GM21786 (cell line): ENCODE results near the gene ATXN1.
"Not testable (repeated sequence)": the region's sequence is repeated elsewhere in the genome, so short reads cannot be mapped to it uniquely, and the experiment has no call there.

Source experiments
- ATAC-seq: cut with Tn5 transposase; IDR thresholded peaks from one replicate; pipeline ENCODE4 v1.9.1; 2021; ENCODE audit not compliant: unreplicated experiment

The ATXN1 gene

GRCh38 chr6:16547587-16547986 lies 213.7 kb downstream of the ATXN1 start:
- no peak for ATAC-seq

DNA sequence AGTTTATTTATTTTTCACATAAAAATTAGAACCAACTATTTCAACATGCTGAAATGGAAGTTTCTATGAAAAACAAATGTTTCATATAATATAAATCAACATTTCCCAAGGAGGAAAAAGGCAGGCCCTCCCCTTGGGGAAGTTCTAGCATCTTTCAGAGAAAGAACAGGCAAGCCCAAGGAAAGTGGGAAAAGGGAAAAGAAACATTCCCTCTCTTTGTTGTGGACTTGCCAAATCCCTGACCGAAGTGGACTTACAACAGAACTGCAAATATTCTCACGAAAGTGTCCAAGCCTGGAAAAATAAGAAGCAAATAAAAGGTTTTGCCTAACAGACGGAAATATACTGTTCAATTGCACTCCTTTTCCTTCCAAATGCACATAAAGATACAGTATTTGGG lies 214.4 kb downstream of the ATXN1 start:
- ATAC-seq, result no peak

GRCh38 chr6:16545382-16545781 lies 215.9 kb downstream of the ATXN1 start:
- ATAC-seq, result no peak

GRCh38 chr6:16544521-16544920 lies 216.7 kb downstream of the ATXN1 start:
- ATAC-seq, result no peak

- ATAC-seq, result no peak
These were observed 217.3 kb downstream of the ATXN1 start for GRCh38 chr6:16544006-16544405.

DNA sequence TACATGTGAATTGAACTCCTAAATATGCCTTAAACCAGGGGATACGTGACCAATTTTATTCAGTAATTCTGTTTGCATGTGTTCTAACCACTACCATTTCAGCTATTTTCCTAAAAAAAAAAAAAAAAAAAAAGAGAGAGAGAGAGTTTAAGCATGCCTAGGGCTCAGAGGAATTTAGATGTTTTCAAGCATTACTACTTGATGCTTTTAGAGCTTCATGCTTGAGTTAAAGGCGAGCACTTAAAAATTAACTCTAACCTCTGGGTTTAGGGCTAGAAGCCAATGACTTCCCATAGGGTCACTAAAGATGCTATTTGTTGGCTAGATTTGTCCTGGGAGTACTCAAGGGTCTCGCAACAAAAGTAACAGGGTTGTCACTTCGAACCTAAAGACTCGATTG lies 217.7 kb downstream of the ATXN1 start:
- ATAC-seq, result no peak

DNA sequence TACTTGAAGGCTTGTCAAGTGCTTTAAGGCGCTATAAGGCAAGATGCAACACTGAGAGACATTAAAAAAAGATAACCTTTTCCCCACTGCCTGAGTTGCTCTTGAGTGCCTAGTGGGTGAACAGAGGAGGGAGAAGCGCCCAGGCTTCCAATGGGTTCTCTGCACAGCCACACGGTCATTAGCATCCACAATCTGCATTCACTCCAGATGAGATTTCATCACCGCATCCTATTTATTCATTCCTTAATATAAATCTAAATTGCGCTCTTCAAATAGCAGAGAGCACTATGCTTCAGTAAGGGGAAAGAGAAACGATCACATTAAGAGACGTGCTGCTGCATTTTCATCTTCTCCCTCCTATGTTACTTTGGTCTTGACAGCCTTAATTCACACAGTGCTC lies 219.2 kb downstream of the ATXN1 start:
- no peak for ATAC-seq

GRCh38 chr6:16540804-16541752 lies 220.2 kb downstream of the ATXN1 start:
- ATAC-seq, result peak; percentile 67

- ATAC-seq, result not testable (repeated sequence)
These were observed 220.9 kb downstream of the ATXN1 start for GRCh38 chr6:16540383-16540782.

GRCh38 chr6:16539086-16539931 lies 222.0 kb downstream of the ATXN1 start:
- ATAC-seq, result no peak

GRCh38 chr6:16535564-16535963 lies 225.7 kb downstream of the ATXN1 start:
- ATAC-seq, result no peak

DNA sequence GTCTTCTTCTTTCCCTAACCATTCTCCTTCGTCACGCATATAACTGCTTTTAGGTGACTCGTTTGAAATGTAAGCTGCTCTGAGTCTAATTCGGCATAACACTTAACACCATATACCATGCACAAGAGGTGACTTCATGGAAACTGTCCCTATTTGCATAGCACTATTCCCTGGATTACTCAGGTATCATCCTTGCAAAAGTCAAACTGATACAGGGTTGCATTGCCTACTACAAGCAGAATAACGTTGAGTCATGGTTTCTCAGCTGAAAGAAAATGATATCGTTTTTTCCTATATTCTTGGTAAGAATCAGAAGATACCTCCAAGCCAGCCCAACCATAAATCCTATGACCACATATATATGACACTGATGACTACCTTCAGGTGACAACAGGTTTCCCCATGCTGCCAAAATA lies 227.5 kb downstream of the ATXN1 start:
- ATAC-seq, result no peak

- no peak for ATAC-seq
These were observed 228.1 kb downstream of the ATXN1 start for GRCh38 chr6:16533210-16533609.

DNA sequence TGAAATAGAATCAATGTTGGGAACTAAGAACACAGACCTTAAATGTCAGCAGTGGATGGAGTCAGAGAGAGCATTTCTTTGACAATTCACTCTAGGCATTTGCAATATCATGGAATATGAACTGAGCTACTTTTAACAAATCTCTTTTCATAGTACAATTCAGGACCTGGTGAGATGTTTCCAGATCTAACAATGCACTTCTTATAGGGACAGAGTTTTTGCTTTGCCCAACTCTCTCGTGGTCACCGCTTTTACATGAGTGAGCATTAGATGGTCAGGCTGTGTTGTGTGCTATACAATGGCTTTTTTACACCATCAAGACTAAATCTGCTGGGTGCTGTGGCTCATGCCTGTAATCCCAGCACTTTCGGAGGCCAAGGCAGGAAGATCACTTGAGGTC lies 233.6 kb downstream of the ATXN1 start:
- ATAC-seq, result no peak

- no peak for ATAC-seq
These were observed 236.9 kb downstream of the ATXN1 start for GRCh38 chr6:16524380-16524707.

DNA sequence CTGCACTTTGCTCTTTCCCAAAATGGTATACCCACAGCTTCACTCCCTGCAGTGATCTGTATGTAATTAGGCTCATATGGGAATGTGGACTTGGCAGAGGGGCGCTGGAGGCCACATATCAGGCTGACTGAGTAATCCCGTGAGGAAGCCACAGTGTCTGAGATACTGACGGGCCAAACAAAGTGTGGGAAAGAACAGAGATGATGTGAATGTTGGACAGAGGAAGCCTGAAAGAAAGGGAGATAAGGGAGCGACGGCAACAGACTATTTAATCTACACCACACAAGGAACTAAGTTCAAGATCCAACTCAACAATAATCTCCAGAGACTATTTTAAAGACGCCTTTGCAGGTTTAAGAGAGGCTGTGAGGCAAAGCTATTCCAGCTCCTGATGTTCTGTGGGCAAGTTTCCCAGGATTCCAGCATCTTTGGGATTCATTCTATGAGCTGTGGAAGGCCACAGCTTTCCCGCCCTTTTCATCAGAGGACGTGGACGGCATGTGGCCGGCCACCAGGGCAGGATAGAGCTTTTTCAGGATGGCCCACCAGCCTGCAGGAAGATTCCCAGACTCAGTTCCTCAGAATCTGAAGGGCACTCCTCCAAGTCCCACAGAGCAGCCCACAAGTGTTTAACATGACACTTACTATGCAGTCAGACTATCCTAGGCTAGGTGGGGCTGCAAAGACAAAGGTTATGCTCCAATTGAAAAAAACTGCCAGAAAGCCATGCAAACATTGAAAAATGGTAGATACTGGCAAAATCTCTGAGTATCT lies 237.5 kb downstream of the ATXN1 start:
- no peak for ATAC-seq

DNA sequence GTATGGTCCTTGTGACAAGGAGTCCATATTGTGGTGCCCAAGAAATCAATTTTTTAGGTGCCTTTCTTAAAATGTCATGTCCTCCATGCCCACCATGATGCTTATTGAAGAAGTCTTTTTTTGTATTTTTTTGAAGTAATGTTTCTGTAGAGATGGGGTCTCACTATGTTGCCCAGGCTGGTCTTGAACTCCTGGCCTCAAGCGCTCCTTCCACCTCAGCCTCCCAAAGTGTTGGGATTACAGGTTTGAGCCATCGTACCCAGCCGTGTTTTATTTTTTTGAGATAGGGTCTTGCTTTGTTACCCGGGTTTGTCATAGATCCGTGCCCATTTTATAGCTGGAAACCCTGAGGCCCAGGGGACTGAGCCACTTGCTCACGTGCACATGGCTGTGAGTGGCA lies 238.3 kb downstream of the ATXN1 start:
- no peak for ATAC-seq

DNA sequence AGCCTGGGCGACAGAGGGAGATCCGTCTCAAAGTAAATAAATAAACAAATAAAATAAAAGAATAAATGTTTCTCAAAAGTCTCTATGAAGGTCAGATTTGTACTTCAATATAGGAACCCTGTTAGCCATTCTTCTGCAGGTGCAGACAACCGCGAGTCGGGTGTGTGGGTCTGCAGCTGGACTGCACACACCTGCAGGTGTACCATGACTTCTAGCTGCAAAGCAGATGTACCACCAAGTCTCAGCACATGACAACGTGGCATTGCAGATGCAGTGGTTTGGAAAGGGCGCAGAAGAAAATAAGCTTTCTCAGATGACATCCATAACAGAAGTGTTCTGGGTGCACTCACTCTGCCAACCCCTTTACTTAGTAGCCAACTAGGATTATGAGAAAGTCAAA lies 239.7 kb downstream of the ATXN1 start:
- no peak for ATAC-seq

DNA sequence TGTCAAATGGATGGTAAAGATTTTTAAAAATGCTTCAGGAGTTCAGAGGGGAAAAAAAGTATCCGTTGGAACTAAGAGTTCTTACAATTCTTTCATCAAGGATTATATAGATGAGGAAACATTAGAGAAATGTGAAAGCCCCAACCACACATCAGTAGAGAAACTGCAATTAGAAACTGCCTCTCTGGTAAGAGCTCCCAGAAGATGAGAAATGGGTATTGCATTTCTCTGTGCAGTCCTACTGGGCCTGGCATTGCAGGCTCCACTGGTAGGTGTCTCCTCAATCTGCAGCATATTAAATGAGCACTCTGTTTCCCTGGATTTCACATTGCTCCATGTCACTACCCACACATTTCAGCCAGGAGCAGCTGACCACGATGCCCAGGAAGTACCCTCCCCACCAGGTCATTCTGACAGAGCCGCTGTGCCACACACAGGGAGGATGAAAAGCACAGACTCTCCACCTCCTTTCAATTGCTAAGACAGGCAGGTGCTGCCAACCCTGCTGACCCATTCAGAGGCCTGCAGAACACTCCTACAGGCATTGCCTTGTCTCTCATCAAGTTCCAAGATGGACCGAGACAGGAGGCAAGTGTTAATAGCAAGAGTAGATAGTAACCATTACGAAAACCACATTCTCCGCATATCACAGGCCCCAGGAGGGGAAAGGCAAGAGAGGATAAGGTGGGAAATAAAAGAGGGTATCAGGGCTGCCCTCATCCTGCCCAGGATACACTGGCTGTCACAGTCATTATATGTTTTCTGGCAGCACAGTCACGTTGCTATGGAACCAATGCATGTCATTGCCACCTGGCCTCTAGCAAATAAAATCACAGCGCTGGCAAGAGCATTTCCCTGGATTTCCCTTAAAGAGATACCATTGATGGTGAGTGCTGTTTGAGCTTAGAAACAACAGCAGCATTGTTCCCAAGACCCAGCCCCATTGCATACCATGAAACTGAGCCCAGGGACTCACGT lies 241.7 kb downstream of the ATXN1 start:
- ATAC-seq, result no peak

GRCh38 chr6:16518265-16518664 lies 243.0 kb downstream of the ATXN1 start:
- ATAC-seq, result no peak
